Measurements from ENCODE around the gene MBOAT1.

The MBOAT1 gene

GRCh38 chr6:20207088-20207418 is 5.2 kb downstream of the MBOAT1 start:
- Histone ChIP-seq H3K9me3 (ENCODE audit: control insufficient read depth, insufficient read depth, low read depth, low read length) (no peaks in the 10 kb centered on the region), H3K27ac (ENCODE audit: extremely low read depth, low read depth, low read length) (no peak overlapping the region), H3K36me3 (ENCODE audit: control insufficient read depth in 2 of 2, insufficient read depth in 1 of 2, low read length in 2 of 2) (no peaks in the 10 kb centered on the region), H3K4me1 (ENCODE audit: control insufficient read depth, insufficient read depth, low read length) (peaks cover 17% of the 10 kb centered on the region), H3K4me3 (ENCODE audit: low read depth, low read length) (no peak overlapping the region)
- POLR2A ChIA-PET, result no interaction called here
- CTCF ChIA-PET, result no interaction called here
- no peak for TF ChIP-seq ZNF830 (tag by site-specific recombination; IDR thresholded peaks at IDR 0.05; ENCODE audit: low read depth)
- TF ChIP-seq ZNF292 (tag by site-specific recombination; IDR thresholded peaks at IDR 0.05; ENCODE audit: borderline replicate concordance, low read depth), result no peak
- TF ChIP-seq ZNF175 (tag by site-specific recombination; IDR thresholded peaks at IDR 0.05), result no peak
- no peak for TF ChIP-seq BCL11B (tag by site-specific recombination; IDR thresholded peaks at IDR 0.05; ENCODE audit: low read depth)
- TF ChIP-seq ZXDB (tag by site-specific recombination; IDR thresholded peaks at IDR 0.05), result no peak
- no peak for TF ChIP-seq RBAK (tag by site-specific recombination; IDR thresholded peaks at IDR 0.05)
- TF ChIP-seq ZNF404 (tag by site-specific recombination; IDR thresholded peaks at IDR 0.05), result no peak
- TF ChIP-seq, protein P1, sequence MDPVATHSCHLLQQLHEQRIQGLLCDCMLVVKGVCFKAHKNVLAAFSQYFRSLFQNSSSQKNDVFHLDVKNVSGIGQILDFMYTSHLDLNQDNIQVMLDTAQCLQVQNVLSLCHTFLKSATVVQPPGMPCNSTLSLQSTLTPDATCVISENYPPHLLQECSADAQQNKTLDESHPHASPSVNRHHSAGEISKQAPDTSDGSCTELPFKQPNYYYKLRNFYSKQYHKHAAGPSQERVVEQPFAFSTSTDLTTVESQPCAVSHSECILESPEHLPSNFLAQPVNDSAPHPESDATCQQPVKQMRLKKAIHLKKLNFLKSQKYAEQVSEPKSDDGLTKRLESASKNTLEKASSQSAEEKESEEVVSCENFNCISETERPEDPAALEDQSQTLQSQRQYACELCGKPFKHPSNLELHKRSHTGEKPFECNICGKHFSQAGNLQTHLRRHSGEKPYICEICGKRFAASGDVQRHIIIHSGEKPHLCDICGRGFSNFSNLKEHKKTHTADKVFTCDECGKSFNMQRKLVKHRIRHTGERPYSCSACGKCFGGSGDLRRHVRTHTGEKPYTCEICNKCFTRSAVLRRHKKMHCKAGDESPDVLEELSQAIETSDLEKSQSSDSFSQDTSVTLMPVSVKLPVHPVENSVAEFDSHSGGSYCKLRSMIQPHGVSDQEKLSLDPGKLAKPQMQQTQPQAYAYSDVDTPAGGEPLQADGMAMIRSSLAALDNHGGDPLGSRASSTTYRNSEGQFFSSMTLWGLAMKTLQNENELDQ (tag by site-specific recombination; IDR thresholded peaks at IDR 0.05; ENCODE audit: low read depth), result no peak
- TF ChIP-seq ZBTB48 (tag by site-specific recombination; IDR thresholded peaks at IDR 0.05), result no peak
- TF ChIP-seq ZSCAN30 (tag by site-specific recombination; IDR thresholded peaks at IDR 0.05), result no peak
- no peak for TF ChIP-seq ZBTB21 (tag by site-specific recombination; IDR thresholded peaks at IDR 0.05)
- no peak for TF ChIP-seq ZNF513 (tag by site-specific recombination; IDR thresholded peaks at IDR 0.05)
- no peak for TF ChIP-seq ZBTB17 (tag by site-specific recombination; IDR thresholded peaks at IDR 0.05)
- no peak for TF ChIP-seq ZBTB1 (tag by site-specific recombination; IDR thresholded peaks at IDR 0.05)
- TF ChIP-seq GLI2 (tag by site-specific recombination; IDR thresholded peaks at IDR 0.05; ENCODE audit: borderline replicate concordance, low read depth), result no peak

DNA sequence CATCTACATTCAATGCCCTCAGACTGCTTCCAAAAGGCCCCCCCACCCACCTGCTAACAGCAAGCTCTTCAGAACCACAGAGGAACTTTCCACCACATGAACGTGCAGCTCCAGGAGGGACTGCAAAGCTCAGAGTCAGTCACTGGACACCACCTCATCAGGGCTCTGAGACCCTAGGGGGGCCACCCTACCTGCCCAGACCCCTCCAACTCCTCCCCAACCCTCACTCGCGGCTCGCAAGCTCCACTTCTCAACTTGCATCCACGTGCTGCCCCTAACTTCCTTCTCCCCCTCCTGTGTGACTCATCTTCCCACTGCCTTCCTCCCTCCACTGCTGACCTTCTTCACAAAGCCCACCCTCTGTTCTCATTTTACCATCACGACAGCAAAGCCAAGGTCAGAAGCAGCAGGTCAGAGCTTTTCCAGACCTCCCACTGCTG is 6.5 kb downstream of the MBOAT1 start:
- Histone ChIP-seq H3K4me1 (ENCODE audit: control insufficient read depth, insufficient read depth, low read length) (peaks cover 15% of the 10 kb centered on the region), H3K27ac (ENCODE audit: extremely low read depth, low read depth, low read length) (no peak overlapping the region), H3K36me3 (ENCODE audit: control insufficient read depth in 2 of 2, insufficient read depth in 1 of 2, low read length in 2 of 2) (no peaks in the 10 kb centered on the region), H3K9me3 (ENCODE audit: control insufficient read depth, insufficient read depth, low read depth, low read length) (no peaks in the 10 kb centered on the region), H3K4me3 (ENCODE audit: low read depth, low read length) (no peak overlapping the region)
- POLR2A ChIA-PET, result no interaction called here
- TF ChIP-seq ZNF514 (tag by site-specific recombination; IDR thresholded peaks at IDR 0.05) (no peak), ZNF677 (tag by site-specific recombination; IDR thresholded peaks at IDR 0.05) (no peak), ZNF10 (tag by site-specific recombination; IDR thresholded peaks at IDR 0.05) (peak; percentile 87), GLIS2 (tag by site-specific recombination; IDR thresholded peaks at IDR 0.05) (0 out of 2 replicates have a peak, but pooled peaks have one; percentile 24), ZNF398 (tag by site-specific recombination; IDR thresholded peaks at IDR 0.05) (peak; percentile 53), ZIC2 (tag by site-specific recombination; IDR thresholded peaks at IDR 0.05) (peak; percentile 62), ZFP69B (tag by site-specific recombination; IDR thresholded peaks at IDR 0.05) (no peak), SP2 (tag by site-specific recombination; IDR thresholded peaks at IDR 0.05) (no peak), ZBTB7A (tag by site-specific recombination; IDR thresholded peaks at IDR 0.05; ENCODE audit: low read depth) (no peak)
- TF ChIP-seq, protein P2, sequence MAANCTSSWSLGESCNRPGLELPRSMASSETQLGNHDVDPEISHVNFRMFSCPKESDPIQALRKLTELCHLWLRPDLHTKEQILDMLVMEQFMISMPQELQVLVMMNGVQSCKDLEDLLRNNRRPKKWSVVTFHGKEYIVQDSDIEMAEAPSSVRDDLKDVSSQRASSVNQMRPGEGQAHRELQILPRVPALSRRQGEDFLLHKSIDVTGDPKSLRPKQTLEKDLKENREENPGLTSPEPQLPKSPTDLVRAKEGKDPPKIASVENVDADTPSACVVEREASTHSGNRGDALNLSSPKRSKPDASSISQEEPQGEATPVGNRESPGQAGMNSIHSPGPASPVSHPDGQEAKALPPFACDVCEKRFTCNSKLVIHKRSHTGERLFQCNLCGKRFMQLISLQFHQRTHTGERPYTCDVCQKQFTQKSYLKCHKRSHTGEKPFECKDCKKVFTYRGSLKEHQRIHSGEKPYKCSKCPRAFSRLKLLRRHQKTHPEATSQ (tag by site-specific recombination; IDR thresholded peaks at IDR 0.05), result no peak
- CTCF ChIA-PET, result no interaction called here

All from HEK293 (cell line).